SK-N-SH (cell line): ENCODE measurements around the gene GATA3. TPM values are rescaled to one million over a fixed set of nuclear protein-coding genes. Genes with fewer than 3 reads are reported as not detected.

Source experiments
- CTCF ChIA-PET: fragments of 300-600, 350-600 bp; formaldehyde crosslinking; extraction: SDS; loops from one replicate; lab custom pipeline; 2021; lab: Yijun Ruan, JAX
- POLR2A ChIA-PET: fragments of 350-600 bp; sonication (Branson Sonifier 250); formaldehyde crosslinking; extraction: SDS; loops from one replicate; lab custom pipeline; 2020; ENCODE audit warnings: antibody characterized with exemption, inconsistent platforms; lab: Yijun Ruan, JAX
- DNase-seq: peaks from one replicate; pipeline ENCODE4 v3.0.0; 2012
- H2AFZ ChIP-seq: fragments of 200-600 bp; sonication (generic); 2 replicates; pipeline ENCODE4 v1.8.1; 2016; ENCODE audit warnings: antibody characterized with exemption, mild to moderate bottlenecking, low read depth
- H3F3A ChIP-seq: fragments of 200-600 bp; sonication (generic); replicated peaks from 2 replicates; pipeline ENCODE3; 2016; ENCODE audit warnings: antibody characterized with exemption, mild to moderate bottlenecking; ENCODE audit not compliant: insufficient read depth
- H3K27ac ChIP-seq, 2 experiments: fragments of 200-500 bp in 1 of 2; fragments of 200-600 bp in 1 of 2; sonication (Bioruptor generic) in 1 of 2; sonication (generic), shearing (Covaris generic) in 1 of 2; 2 replicates each; pipeline versions ENCODE4 v1.5.1 to v1.6.1; 2014 to 2016; ENCODE audit warnings: low read depth in 2 of 2, inconsistent platforms in 1 of 2, low read length in 1 of 2, mild to moderate bottlenecking in 1 of 2, mixed read lengths in 1 of 2
- H3K27me3 ChIP-seq: fragments of 200-600 bp; sonication (generic), shearing (Covaris generic); 2 replicates; pipeline ENCODE4 v1.6.1; 2016; ENCODE audit warnings: mixed run types; ENCODE audit not compliant: insufficient read depth
- H3K36me3 ChIP-seq, 2 experiments: fragments of 200-500 bp in 1 of 2; fragments of 200-600 bp in 1 of 2; sonication (Bioruptor generic) in 1 of 2; sonication (generic) in 1 of 2; replicated peaks in 1 of 2; 2 replicates each; pipeline versions ENCODE3 to v1.5.1; 2014 to 2016; ENCODE audit warnings: low read length in 1 of 2, mild to moderate bottlenecking in 1 of 2; ENCODE audit not compliant: insufficient read depth in 2 of 2, control insufficient read depth in 1 of 2
- H3K4me1 ChIP-seq, 2 experiments: fragments of 200-500 bp in 1 of 2; fragments of 200-600 bp in 1 of 2; sonication (Bioruptor generic) in 1 of 2; sonication (generic), shearing (Covaris generic) in 1 of 2; 2 replicates each; pipeline versions ENCODE4 v1.5.1 to v1.6.1; 2014 to 2016; ENCODE audit warnings: low read depth in 1 of 2, low read length in 1 of 2, mixed run types in 1 of 2; ENCODE audit not compliant: insufficient read depth in 2 of 2, control insufficient read depth in 1 of 2
- H3K4me2 ChIP-seq: fragments of 200-600 bp; sonication (generic), shearing (Covaris generic); 2 replicates; pipeline ENCODE4 v1.6.1; 2017; ENCODE audit warnings: mixed run types
- H3K4me3 ChIP-seq, 2 experiments: fragments of 200-500 bp in 1 of 2; fragments of 200-600 bp in 1 of 2; sonication (Bioruptor generic) in 1 of 2; sonication (generic), shearing (Covaris generic) in 1 of 2; 2 replicates each; pipeline versions ENCODE4 v1.5.1 to v1.8.1; 2014 to 2016; ENCODE audit warnings: low read depth in 2 of 2, inconsistent platforms in 1 of 2, low read length in 1 of 2, mild to moderate bottlenecking in 1 of 2, mixed read lengths in 1 of 2, moderate library complexity in 1 of 2
- H3K79me2 ChIP-seq: fragments of 200-600 bp; sonication (generic); 2 replicates; pipeline ENCODE4 v1.8.1; 2017; ENCODE audit warnings: mild to moderate bottlenecking; ENCODE audit not compliant: insufficient read depth
- H3K9ac ChIP-seq: fragments of 200-600 bp; sonication (generic); 2 replicates; pipeline ENCODE4 v1.6.1; 2017; ENCODE audit warnings: mixed run types
- H3K9me2 ChIP-seq: fragments of 200-600 bp; sonication (generic); 2 replicates; pipeline ENCODE4 v1.6.1; 2017; ENCODE audit warnings: mixed run types
- H3K9me3 ChIP-seq: fragments of 200-600 bp; sonication (generic); 2 replicates; pipeline ENCODE4 v1.6.1; 2017; ENCODE audit warnings: mixed run types, mild to moderate bottlenecking, moderate library complexity
- H4K20me1 ChIP-seq: fragments of 200-600 bp; sonication (generic); 2 replicates; pipeline ENCODE4 v1.6.1; 2017; ENCODE audit warnings: mild to moderate bottlenecking, mixed run types; ENCODE audit not compliant: insufficient read depth
- CHD2 ChIP-seq: fragments of 150-350 bp; IDR thresholded peaks from 2 replicates; pipeline ENCODE4 v1.6.1; 2018; ENCODE audit warnings: low read length; ENCODE audit not compliant: partially characterized antibody
- ELF1 ChIP-seq: IDR thresholded peaks from 2 replicates; pipeline ENCODE4 v1.4.0; 2012
- EP300 ChIP-seq, 2 experiments: IDR thresholded peaks; 2 replicates each; pipeline versions ENCODE4 v1.4.0 to v1.6.1; 2012; ENCODE audit warnings: borderline replicate concordance in 1 of 2, low read depth in 1 of 2, low read length in 1 of 2
- FOSL2 ChIP-seq: IDR thresholded peaks from 2 replicates; pipeline ENCODE4 v1.4.0; 2012; ENCODE audit warnings: low read depth, mild to moderate bottlenecking, moderate library complexity, borderline replicate concordance
- FOXJ3 ChIP-seq: sonication (generic); formaldehyde crosslinking; IDR thresholded peaks from 2 replicates; pipeline ENCODE4 v1.5.1; 2020; ENCODE audit warnings: mild to moderate bottlenecking, missing genetic modification reagents
- FOXM1 ChIP-seq: IDR thresholded peaks from 2 replicates; pipeline ENCODE4 v1.4.0; 2012; ENCODE audit warnings: low read depth, mild to moderate bottlenecking
- JUND ChIP-seq: IDR thresholded peaks from 2 replicates; pipeline ENCODE4 v1.4.0; 2012
- NFIC ChIP-seq: IDR thresholded peaks from 2 replicates; pipeline ENCODE4 v1.4.0; 2012; ENCODE audit warnings: borderline replicate concordance
- NRF1 ChIP-seq: IDR thresholded peaks from 2 replicates; pipeline ENCODE4 v1.6.1; 2012; ENCODE audit warnings: low read depth, mild to moderate bottlenecking, low read length
- POLR2AphosphoS5 ChIP-seq: IDR thresholded peaks from 2 replicates; pipeline ENCODE4 v1.6.1; 2012; ENCODE audit warnings: low read depth, low read length
- RFX5 ChIP-seq: IDR thresholded peaks from 2 replicates; pipeline ENCODE4 v1.6.1; 2012; ENCODE audit warnings: mild to moderate bottlenecking, improper control_type of control experiment, low read length
- RXRA ChIP-seq: IDR thresholded peaks from 2 replicates; pipeline ENCODE4 v1.4.0; 2012; ENCODE audit warnings: low read depth, mild to moderate bottlenecking, borderline replicate concordance
- SIN3A ChIP-seq: IDR thresholded peaks from 2 replicates; pipeline ENCODE4 v1.6.1; 2012; ENCODE audit warnings: low read depth, mild to moderate bottlenecking, low read length, moderate library complexity, borderline replicate concordance
- SMC3 ChIP-seq: IDR thresholded peaks from 2 replicates; pipeline ENCODE4 v1.6.1; 2012; ENCODE audit warnings: low read depth, low read length, improper control_type of control experiment
- TCF12 ChIP-seq: IDR thresholded peaks from 2 replicates; pipeline ENCODE4 v1.4.0; 2012
- YY1 ChIP-seq: IDR thresholded peaks from 2 replicates; pipeline ENCODE4 v1.4.0; 2012; ENCODE audit warnings: low read depth, mild to moderate bottlenecking
- WGBS: methylation state at CpG from one replicate; pipeline ENCODE4 v1.1.6; 2017; ENCODE audit warnings: low lambda C conversion rate; 5-methylcytosine and 5-hydroxymethylcytosine counted together
- polyA plus RNA-seq, 3 experiments: library from polyadenylated mRNA; depleted of rRNA; stranded (reverse); fragments of >200 nt; gene quantifications; 2 replicates each; pipeline ENCODE4 v1.2.3, GENCODE V29; 2012
- TF ChIP-seq, protein P1 (sequence below): IDR thresholded peaks from 2 replicates; pipeline ENCODE4 v1.4.0; 2012; ENCODE audit warnings: low read depth
- TF ChIP-seq, protein P2 (sequence below): IDR thresholded peaks from 2 replicates; pipeline ENCODE4; 2012
- TF ChIP-seq, protein P3 (sequence below): IDR thresholded peaks from 2 replicates; pipeline ENCODE4 v1.6.1; 2012; ENCODE audit warnings: mild to moderate bottlenecking, low read depth, low read length, moderate library complexity
- TF ChIP-seq, protein P4 (sequence below): IDR thresholded peaks from 2 replicates; pipeline ENCODE4 v1.4.0; 2012; ENCODE audit warnings: low read depth, borderline replicate concordance

Gene GATA3
- polyA plus RNA-seq, 1 of the 3 experiments (the other 2 are of a cell fraction): 14.3 TPM

DNA sequence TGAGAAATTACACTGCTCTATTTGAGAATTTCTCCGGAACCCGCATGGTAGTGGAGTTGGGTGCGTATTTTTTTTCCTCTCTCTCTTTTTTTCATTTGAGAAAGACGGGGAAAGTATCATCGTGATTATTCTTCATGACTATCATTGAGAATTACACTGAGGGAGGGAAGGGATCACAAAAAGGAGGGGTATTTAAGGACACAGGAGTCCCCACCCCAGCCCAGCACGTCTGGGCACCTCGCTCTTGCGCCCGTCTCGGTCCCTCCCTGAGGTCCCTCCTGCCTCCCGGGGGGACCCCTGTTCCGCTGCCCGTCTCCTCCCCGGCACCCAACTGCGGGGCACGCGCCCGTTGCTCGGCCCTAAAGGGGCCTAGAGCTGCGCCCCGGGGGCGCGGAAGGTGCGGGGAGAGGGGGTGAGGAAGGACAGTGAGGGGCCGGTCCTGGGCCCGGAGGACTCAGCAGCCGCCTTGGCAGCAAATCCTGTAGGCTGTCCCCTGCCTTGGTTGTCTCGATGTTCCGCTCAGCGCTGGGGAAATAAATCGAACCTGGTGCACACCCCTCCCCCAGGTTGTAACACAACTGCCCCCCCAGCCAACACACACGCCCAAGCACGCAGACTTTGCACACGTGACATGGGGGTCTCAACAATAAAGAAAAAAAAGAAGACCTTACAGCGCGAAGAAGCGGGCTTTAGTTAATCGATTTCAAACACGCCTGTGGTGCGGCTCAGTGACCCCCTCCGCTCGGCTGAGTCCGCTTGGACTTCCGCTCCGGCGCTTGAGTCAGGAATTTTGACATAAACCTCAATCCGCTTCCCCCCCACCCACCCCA, 18.6 kb upstream of the GATA3 start:
- no peak overlapping the region for H3K9ac ChIP-seq
- ChIA-PET CTCF (no interaction called here), POLR2A (no interaction called here)
- H3F3A ChIP-seq: no peaks in the 10 kb centered on the region
- H3K4me3 ChIP-seq: no peak overlapping the region
- 83% methylated on average over 41 of the region's 47 CpGs for WGBS
- no peaks in the 10 kb centered on the region for H3K9me2 ChIP-seq
- H3K27me3 ChIP-seq: no peaks in the 10 kb centered on the region
- no peak overlapping the region for H3K4me2 ChIP-seq
- H3K79me2 ChIP-seq: no peaks in the 10 kb centered on the region
- H3K36me3 ChIP-seq: no peaks in the 10 kb centered on the region
- no peaks in the 10 kb centered on the region for H3K9me3 ChIP-seq
- no peak for DNase-seq
- H3K27ac ChIP-seq: no peak overlapping the region
- H2AFZ ChIP-seq: no peak overlapping the region
- no peaks in the 10 kb centered on the region for H4K20me1 ChIP-seq
- TF ChIP-seq FOSL2: no peak
- TF ChIP-seq, protein P1, sequence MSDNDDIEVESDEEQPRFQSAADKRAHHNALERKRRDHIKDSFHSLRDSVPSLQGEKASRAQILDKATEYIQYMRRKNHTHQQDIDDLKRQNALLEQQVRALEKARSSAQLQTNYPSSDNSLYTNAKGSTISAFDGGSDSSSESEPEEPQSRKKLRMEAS: no peak
- TF ChIP-seq, protein P2, sequence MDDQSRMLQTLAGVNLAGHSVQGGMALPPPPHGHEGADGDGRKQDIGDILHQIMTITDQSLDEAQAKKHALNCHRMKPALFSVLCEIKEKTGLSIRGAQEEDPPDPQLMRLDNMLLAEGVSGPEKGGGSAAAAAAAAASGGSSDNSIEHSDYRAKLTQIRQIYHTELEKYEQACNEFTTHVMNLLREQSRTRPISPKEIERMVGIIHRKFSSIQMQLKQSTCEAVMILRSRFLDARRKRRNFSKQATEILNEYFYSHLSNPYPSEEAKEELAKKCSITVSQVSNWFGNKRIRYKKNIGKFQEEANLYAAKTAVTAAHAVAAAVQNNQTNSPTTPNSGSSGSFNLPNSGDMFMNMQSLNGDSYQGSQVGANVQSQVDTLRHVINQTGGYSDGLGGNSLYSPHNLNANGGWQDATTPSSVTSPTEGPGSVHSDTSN: no peak
- TF ChIP-seq FOXJ3: no peak
- TF ChIP-seq SIN3A: no peak
- no peak for TF ChIP-seq POLR2AphosphoS5
- TF ChIP-seq TCF12: no peak
- no peak for TF ChIP-seq NRF1
- no peaks in the 10 kb centered on the region; a peak in 1 of 4 replicates for H3K4me1 ChIP-seq

DNA sequence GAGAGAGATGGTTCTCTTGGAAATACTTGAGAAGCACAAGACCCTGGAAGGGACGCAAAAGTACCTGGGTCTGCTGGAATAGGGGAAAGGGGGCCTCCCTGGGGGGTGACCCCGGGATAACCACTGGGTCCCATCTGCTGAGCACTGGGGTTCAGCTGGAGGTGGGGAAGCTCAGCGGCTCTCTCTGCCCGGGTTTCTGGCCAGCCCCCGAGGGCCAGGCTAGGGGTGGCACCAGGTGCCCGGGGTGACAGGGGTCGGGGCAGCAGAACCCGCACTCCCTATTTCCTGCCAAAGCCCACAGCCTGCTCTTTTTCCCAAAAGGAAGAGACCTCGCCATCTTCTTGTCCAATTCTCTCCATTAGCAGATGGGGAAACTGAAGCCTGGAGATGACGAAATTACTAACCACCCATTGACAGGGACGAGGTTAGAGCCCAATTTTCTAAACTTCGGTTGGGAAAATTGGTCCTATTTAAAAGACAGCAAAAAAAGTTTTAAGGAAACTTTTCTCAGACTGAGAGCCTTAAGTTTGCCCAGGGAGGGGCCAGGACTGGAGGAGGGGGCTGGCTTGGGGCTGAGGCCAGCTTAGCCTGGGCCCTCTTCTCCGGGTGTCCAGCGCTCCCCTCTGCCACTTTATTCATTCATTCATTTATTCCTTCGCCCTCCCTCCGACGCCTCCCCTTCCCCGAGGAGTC, 17.8 kb upstream of the GATA3 start:
- CTCF ChIA-PET: no interaction called here
- Histone ChIP-seq H3K4me2 (no peak overlapping the region), H3F3A (no peaks in the 10 kb centered on the region), H3K79me2 (no peaks in the 10 kb centered on the region), H3K27ac (no peak overlapping the region), H4K20me1 (no peaks in the 10 kb centered on the region), H3K36me3 (no peaks in the 10 kb centered on the region), H3K27me3 (no peaks in the 10 kb centered on the region), H3K9ac (no peak overlapping the region), H3K9me2 (no peaks in the 10 kb centered on the region), H2AFZ (no peak overlapping the region), H3K4me1 (no peaks in the 10 kb centered on the region; a peak in 1 of 4 replicates), H3K4me3 (no peak overlapping the region), H3K9me3 (no peaks in the 10 kb centered on the region)
- DNase-seq: no peak
- 82% methylated on average over 13 of the region's 18 CpGs for WGBS
- POLR2A ChIA-PET: no interaction called here
- TF ChIP-seq SIN3A (no peak), EP300 (IDR thresholded peaks at IDR 0.05; ENCODE audit: borderline replicate concordance in 1 of 2, low read depth in 1 of 2, low read length in 1 of 2) (no peak), JUND (no peak), FOXM1 (no peak), CHD2 (no peak), RXRA (no peak), POLR2AphosphoS5 (no peak), NFIC (no peak), YY1 (no peak), TCF12 (no peak), RFX5 (no peak), ELF1 (no peak), SMC3 (no peak)
- TF ChIP-seq, protein P3, sequence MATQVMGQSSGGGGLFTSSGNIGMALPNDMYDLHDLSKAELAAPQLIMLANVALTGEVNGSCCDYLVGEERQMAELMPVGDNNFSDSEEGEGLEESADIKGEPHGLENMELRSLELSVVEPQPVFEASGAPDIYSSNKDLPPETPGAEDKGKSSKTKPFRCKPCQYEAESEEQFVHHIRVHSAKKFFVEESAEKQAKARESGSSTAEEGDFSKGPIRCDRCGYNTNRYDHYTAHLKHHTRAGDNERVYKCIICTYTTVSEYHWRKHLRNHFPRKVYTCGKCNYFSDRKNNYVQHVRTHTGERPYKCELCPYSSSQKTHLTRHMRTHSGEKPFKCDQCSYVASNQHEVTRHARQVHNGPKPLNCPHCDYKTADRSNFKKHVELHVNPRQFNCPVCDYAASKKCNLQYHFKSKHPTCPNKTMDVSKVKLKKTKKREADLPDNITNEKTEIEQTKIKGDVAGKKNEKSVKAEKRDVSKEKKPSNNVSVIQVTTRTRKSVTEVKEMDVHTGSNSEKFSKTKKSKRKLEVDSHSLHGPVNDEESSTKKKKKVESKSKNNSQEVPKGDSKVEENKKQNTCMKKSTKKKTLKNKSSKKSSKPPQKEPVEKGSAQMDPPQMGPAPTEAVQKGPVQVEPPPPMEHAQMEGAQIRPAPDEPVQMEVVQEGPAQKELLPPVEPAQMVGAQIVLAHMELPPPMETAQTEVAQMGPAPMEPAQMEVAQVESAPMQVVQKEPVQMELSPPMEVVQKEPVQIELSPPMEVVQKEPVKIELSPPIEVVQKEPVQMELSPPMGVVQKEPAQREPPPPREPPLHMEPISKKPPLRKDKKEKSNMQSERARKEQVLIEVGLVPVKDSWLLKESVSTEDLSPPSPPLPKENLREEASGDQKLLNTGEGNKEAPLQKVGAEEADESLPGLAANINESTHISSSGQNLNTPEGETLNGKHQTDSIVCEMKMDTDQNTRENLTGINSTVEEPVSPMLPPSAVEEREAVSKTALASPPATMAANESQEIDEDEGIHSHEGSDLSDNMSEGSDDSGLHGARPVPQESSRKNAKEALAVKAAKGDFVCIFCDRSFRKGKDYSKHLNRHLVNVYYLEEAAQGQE: no peak
- TF ChIP-seq, protein P1: no peak
- TF ChIP-seq, protein P4, sequence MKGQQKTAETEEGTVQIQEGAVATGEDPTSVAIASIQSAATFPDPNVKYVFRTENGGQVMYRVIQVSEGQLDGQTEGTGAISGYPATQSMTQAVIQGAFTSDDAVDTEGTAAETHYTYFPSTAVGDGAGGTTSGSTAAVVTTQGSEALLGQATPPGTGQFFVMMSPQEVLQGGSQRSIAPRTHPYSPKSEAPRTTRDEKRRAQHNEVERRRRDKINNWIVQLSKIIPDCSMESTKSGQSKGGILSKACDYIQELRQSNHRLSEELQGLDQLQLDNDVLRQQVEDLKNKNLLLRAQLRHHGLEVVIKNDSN: no peak
